K562 (cell line): Measurements from ENCODE around the gene RNF187.

Experiments used
- BCL6 ChIP-seq: fragments of 250-450 bp; sonication (Bioruptor Pico); IDR thresholded peaks from 2 replicates; pipeline ENCODE4 v1.4.0; 2020
- CHD1 ChIP-seq: fragments of 200-600 bp; sonication (generic); IDR thresholded peaks from one replicate; pipeline ENCODE4 v1.6.1; 2012; ENCODE audit warnings: mild to moderate bottlenecking, moderate library complexity, low read length, inconsistent platforms
- CTCF ChIP-seq, 3 experiments: IDR thresholded peaks in 2 of 3; conservative IDR thresholded peaks in 1 of 3; 2 replicates each; pipeline ENCODE4 v1.5.1; 2011 to 2012; ENCODE audit warnings: low read length in 3 of 3, mild to moderate bottlenecking in 3 of 3, control low read depth in 2 of 3, improper control_type of control experiment in 1 of 3, inconsistent platforms in 1 of 3, low read depth in 1 of 3, mixed read lengths in 1 of 3, moderate library complexity in 1 of 3; ENCODE audit not compliant: insufficient read depth in 2 of 3
- EP300 ChIP-seq: IDR thresholded peaks from 2 replicates; pipeline ENCODE4 v1.6.1; 2012; ENCODE audit warnings: low read length, improper control_type of control experiment
- FOXK1 ChIP-seq: sonication (generic); formaldehyde crosslinking; IDR thresholded peaks from 2 replicates; pipeline ENCODE4 v1.8.0; 2022; ENCODE audit warnings: missing genetic modification reagents, mild to moderate bottlenecking, borderline replicate concordance
- SIRT6 ChIP-seq: IDR thresholded peaks from one replicate; pipeline ENCODE4 v1.6.1; 2012; ENCODE audit warnings: low read depth, mild to moderate bottlenecking, control low read depth, inconsistent platforms, low read length, moderate library complexity
- USF2 ChIP-seq: sonication (generic); formaldehyde crosslinking; IDR thresholded peaks from 2 replicates; pipeline ENCODE4 v1.5.0; 2020; ENCODE audit warnings: missing genetic modification reagents
- ZBTB40 ChIP-seq, 2 experiments: fragments of 450-650 bp in 1 of 2; sonication (generic) in 1 of 2; formaldehyde crosslinking in 1 of 2; IDR thresholded peaks; 2 replicates each; pipeline versions ENCODE4 v1.7.1 to v1.9.0; 2016 to 2022; ENCODE audit warnings: inconsistent platforms in 1 of 2, mild to moderate bottlenecking in 1 of 2, missing genetic modification reagents in 1 of 2
- ZNF23 ChIP-seq: fragments of 250-450 bp; sonication (Bioruptor Pico); IDR thresholded peaks from 2 replicates; pipeline ENCODE4 v1.4.0; 2020; ENCODE audit warnings: mild to moderate bottlenecking
- ZNF24 ChIP-seq: fragments of 450-650 bp; IDR thresholded peaks from 2 replicates; pipeline ENCODE4 v1.6.1; 2016
- ZNF707 ChIP-seq: fragments of 250-450 bp; sonication (Bioruptor Pico); conservative IDR thresholded peaks from 2 replicates; pipeline ENCODE4 v1.8.0; 2022; ENCODE audit warnings: inconsistent platforms, mild to moderate bottlenecking, moderate library complexity
- ZNF830 ChIP-seq: fragments of 250-450 bp; sonication (Bioruptor Pico); IDR thresholded peaks from 2 replicates; pipeline ENCODE4 v1.5.0; 2021; ENCODE audit warnings: mild to moderate bottlenecking
- TF ChIP-seq, protein P1 (sequence below), 2 experiments: fragments of 450-650 bp; formaldehyde crosslinking in 1 of 2; IDR thresholded peaks; 2 replicates each; pipeline versions ENCODE4 v1.4.0 to v1.6.1; 2014 to 2020; ENCODE audit warnings: mild to moderate bottlenecking in 2 of 2, borderline replicate concordance in 1 of 2, low read depth in 1 of 2

GRCh38 chr1:228508840-228509415, 21.7 kb downstream of the RNF187 start:
- TF ChIP-seq SIRT6 (no peak), CHD1 (no peak), BCL6 (no peak), ZNF707 (no peak), ZNF23 (CRISPR knock-in tag) (no peak), ZNF24 (no peak), FOXK1 (no peak), USF2 (CRISPR knock-in tag) (no peak), EP300 (no peak), ZNF830 (CRISPR knock-in tag) (no peak), ZBTB40 (IDR thresholded peaks at IDR 0.05) (no peak), ZBTB40 (CRISPR knock-in tag; IDR thresholded peaks at IDR 0.05) (no peak), CTCF (IDR thresholded peaks at IDR 0.05 in 2 of 3, conservative IDR thresholded peaks at IDR 0.05 in 1 of 3; ENCODE audit: insufficient read depth in 2 of 3, low read depth in 1 of 3, low read length in 3 of 3) (no peak)
- TF ChIP-seq, protein P1, sequence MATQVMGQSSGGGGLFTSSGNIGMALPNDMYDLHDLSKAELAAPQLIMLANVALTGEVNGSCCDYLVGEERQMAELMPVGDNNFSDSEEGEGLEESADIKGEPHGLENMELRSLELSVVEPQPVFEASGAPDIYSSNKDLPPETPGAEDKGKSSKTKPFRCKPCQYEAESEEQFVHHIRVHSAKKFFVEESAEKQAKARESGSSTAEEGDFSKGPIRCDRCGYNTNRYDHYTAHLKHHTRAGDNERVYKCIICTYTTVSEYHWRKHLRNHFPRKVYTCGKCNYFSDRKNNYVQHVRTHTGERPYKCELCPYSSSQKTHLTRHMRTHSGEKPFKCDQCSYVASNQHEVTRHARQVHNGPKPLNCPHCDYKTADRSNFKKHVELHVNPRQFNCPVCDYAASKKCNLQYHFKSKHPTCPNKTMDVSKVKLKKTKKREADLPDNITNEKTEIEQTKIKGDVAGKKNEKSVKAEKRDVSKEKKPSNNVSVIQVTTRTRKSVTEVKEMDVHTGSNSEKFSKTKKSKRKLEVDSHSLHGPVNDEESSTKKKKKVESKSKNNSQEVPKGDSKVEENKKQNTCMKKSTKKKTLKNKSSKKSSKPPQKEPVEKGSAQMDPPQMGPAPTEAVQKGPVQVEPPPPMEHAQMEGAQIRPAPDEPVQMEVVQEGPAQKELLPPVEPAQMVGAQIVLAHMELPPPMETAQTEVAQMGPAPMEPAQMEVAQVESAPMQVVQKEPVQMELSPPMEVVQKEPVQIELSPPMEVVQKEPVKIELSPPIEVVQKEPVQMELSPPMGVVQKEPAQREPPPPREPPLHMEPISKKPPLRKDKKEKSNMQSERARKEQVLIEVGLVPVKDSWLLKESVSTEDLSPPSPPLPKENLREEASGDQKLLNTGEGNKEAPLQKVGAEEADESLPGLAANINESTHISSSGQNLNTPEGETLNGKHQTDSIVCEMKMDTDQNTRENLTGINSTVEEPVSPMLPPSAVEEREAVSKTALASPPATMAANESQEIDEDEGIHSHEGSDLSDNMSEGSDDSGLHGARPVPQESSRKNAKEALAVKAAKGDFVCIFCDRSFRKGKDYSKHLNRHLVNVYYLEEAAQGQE (IDR thresholded peaks at IDR 0.05; ENCODE audit: borderline replicate concordance), result no peak
- TF ChIP-seq, protein P1 (CRISPR knock-in tag; IDR thresholded peaks at IDR 0.05; ENCODE audit: low read depth), result no peak
